HepG2 (cell line): ENCODE measurements around the gene SLC17A9. TPM values are rescaled to one million over a fixed set of nuclear protein-coding genes. Genes with fewer than 3 reads are reported as not detected.

Source experiments
- ARNT ChIP-seq: fragments of 450-650 bp; IDR thresholded peaks from 2 replicates; pipeline ENCODE4 v1.6.1; 2017
- BCL3 ChIP-seq: sonication (generic); formaldehyde crosslinking; IDR thresholded peaks from 2 replicates; pipeline ENCODE4 v1.5.1; 2020; ENCODE audit warnings: mild to moderate bottlenecking, missing genetic modification reagents, moderate library complexity
- CBX2 ChIP-seq, 2 experiments: fragments of 200-600 bp in 1 of 2; sonication (generic); formaldehyde crosslinking in 1 of 2; IDR thresholded peaks; 2 replicates each; pipeline versions ENCODE4 v1.7.0 to v1.8.1; 2018 to 2022; ENCODE audit warnings: low read depth in 2 of 2, low read length in 1 of 2, mild to moderate bottlenecking in 1 of 2, missing genetic modification reagents in 1 of 2
- LBX2 ChIP-seq: sonication (generic); formaldehyde crosslinking; IDR thresholded peaks from 2 replicates; pipeline ENCODE4 v1.5.0; 2020; ENCODE audit warnings: missing genetic modification reagents, mild to moderate bottlenecking, borderline replicate concordance
- MEF2D ChIP-seq: sonication (generic); formaldehyde crosslinking; IDR thresholded peaks from 2 replicates; pipeline ENCODE4 v1.5.1; 2020; ENCODE audit warnings: mild to moderate bottlenecking, missing genetic modification reagents
- MIER2 ChIP-seq: IDR thresholded peaks from 2 replicates; pipeline ENCODE4 v1.6.1; 2016; ENCODE audit warnings: missing biosample characterization, missing genetic modification reagents
- MTA1 ChIP-seq: sonication (generic); formaldehyde crosslinking; IDR thresholded peaks from 2 replicates; pipeline ENCODE4 v1.4.0; 2020; ENCODE audit warnings: missing genetic modification reagents, mild to moderate bottlenecking, borderline replicate concordance
- NBN ChIP-seq: fragments of 450-650 bp; conservative IDR thresholded peaks from 2 replicates; pipeline ENCODE4 v1.6.1; 2017
- NFE2L2 ChIP-seq: fragments of 150-350 bp; IDR thresholded peaks from 2 replicates; pipeline ENCODE4 v1.6.1; 2014; ENCODE audit warnings: low read length
- RNF219 ChIP-seq: sonication (generic); formaldehyde crosslinking; IDR thresholded peaks from 2 replicates; pipeline ENCODE4 v1.5.0; 2020; ENCODE audit warnings: mild to moderate bottlenecking, missing genetic modification reagents
- SOX13 ChIP-seq, 3 experiments: fragments of 450-650 bp in 1 of 3; sonication (generic) in 1 of 3; formaldehyde crosslinking in 1 of 3; IDR thresholded peaks in 2 of 3; conservative IDR thresholded peaks in 1 of 3; 2 replicates each; pipeline versions ENCODE4 v1.5.0 to v1.6.1; 2016 to 2020; ENCODE audit warnings: antibody characterized with exemption in 1 of 3, mild to moderate bottlenecking in 1 of 3, missing compliant biosample characterization in 1 of 3, missing genetic modification reagents in 1 of 3, moderate library complexity in 1 of 3
- SRSF4 ChIP-seq: fragments of 200-400 bp; formaldehyde crosslinking; IDR thresholded peaks from one replicate; pipeline ENCODE4 v1.6.1; 2018; ENCODE audit warnings: mild to moderate bottlenecking, low read depth, low read length, moderate library complexity; ENCODE audit not compliant: poor library complexity, severe bottlenecking
- SSRP1 ChIP-seq: IDR thresholded peaks from 2 replicates; pipeline ENCODE4 v1.6.1; 2016; ENCODE audit warnings: control low read depth
- ZBTB3 ChIP-seq: sonication (generic); formaldehyde crosslinking; IDR thresholded peaks from 2 replicates; pipeline ENCODE4 v1.4.0; 2020; ENCODE audit warnings: low read depth, mild to moderate bottlenecking, moderate library complexity, missing genetic modification reagents, borderline replicate concordance
- ZFY ChIP-seq: sonication (generic); formaldehyde crosslinking; IDR thresholded peaks from 2 replicates; pipeline ENCODE4 v1.4.0; 2020; ENCODE audit warnings: missing genetic modification reagents
- ZNF275 ChIP-seq: sonication (generic); formaldehyde crosslinking; IDR thresholded peaks from 2 replicates; pipeline ENCODE4 v1.8.0; 2022; ENCODE audit warnings: missing genetic modification reagents, mild to moderate bottlenecking, inconsistent platforms, borderline replicate concordance
- ZNF639 ChIP-seq: conservative IDR thresholded peaks from 2 replicates; pipeline ENCODE4 v1.6.1; 2018; ENCODE audit warnings: missing genetic modification reagents
- ZNF775 ChIP-seq: sonication (generic); formaldehyde crosslinking; IDR thresholded peaks from 2 replicates; pipeline ENCODE4 v1.4.0; 2020; ENCODE audit warnings: missing genetic modification reagents, mild to moderate bottlenecking, moderate library complexity, borderline replicate concordance
- polyA plus RNA-seq, 8 experiments: library from polyadenylated mRNA; depleted of rRNA in 3 of 8; stranded (reverse) in 7 of 8; unstranded in 1 of 8; fragments of >200 nt; fragmentation: Illumina TruSeq in 4 of 8; extraction: Trizol in 4 of 8; gene quantifications; 2 replicates each; pipeline versions ENCODE4 v1.2.1 to v1.2.3, GENCODE V29; 2011 to 2016; ENCODE audit warnings: low read depth in 4 of 8, missing spikeins in 1 of 8, mixed read lengths in 1 of 8; ENCODE audit not compliant: insufficient read depth in 1 of 8
- total RNA-seq, 5 experiments: library from RNA; depleted of rRNA; stranded (reverse); fragments of >200 nt; fragmentation: Illumina TruSeq; extraction: Trizol; gene quantifications; 2 replicates each; pipeline ENCODE4 v1.2.3, GENCODE V29; 2016; ENCODE audit warnings: low read depth in 1 of 5

SLC17A9 gene
- total and polyA plus RNA-seq, 2 of the 13 experiments (the other 11 are each of a cell fraction or from before 2014, with no cell fraction given), result 110 to 191 TPM

GRCh38 chr20:62938105-62938888, 14.2 kb upstream of the SLC17A9 start, which contains the start of gene GID8 (continued):
- TF ChIP-seq RNF219 (no peak), ZNF639 (0 out of 2 replicates have a peak, but pooled peaks have one; percentile 48), ZNF775 (CRISPR knock-in tag) (0 out of 2 replicates have a peak, but pooled peaks have one; percentile 4), BCL3 (CRISPR knock-in tag) (peak; percentile 19; the same call in 1 of the 2 replicates), ZNF275 (CRISPR knock-in tag) (no peak; the same call in 1 of the 2 replicates), MEF2D (no peak), MIER2 (CRISPR knock-in tag) (no peak), SRSF4 (no peak), ARNT (no peak), ZFY (CRISPR knock-in tag) (peak; percentile 15), ZBTB3 (no peak), LBX2 (0 out of 2 replicates have a peak, but pooled peaks have one; percentile 3), SSRP1 (CRISPR knock-in tag) (no peak), SOX13 (IDR thresholded peaks at IDR 0.05) (no peak), SOX13 (CRISPR knock-in tag; conservative IDR thresholded peaks at IDR 0.05 in 1 of 2, IDR thresholded peaks at IDR 0.05 in 1 of 2) (no peak), MTA1 (CRISPR knock-in tag) (no peak), NFE2L2 (no peak), CBX2 (IDR thresholded peaks at IDR 0.05; ENCODE audit: low read depth, low read length) (no peak), CBX2 (CRISPR knock-in tag; IDR thresholded peaks at IDR 0.05; ENCODE audit: low read depth) (no peak), NBN (no peak)
